Large intestine (tissue), 3 donors: Measurements from ENCODE around the gene SORCS2. TPM values are rescaled to one million over a fixed set of nuclear protein-coding genes. Genes with fewer than 3 reads are reported as not detected.

Experiments used
- DNase-seq, 2 donors: peaks; one replicate each; pipeline versions ENCODE4 v3.0.0 to v3.0.0-alpha.2; 2013
- H3K27ac ChIP-seq: one replicate; pipeline ENCODE4 v1.5.1; 2013; ENCODE audit warnings: low read length
- H3K27me3 ChIP-seq: 2 replicates; pipeline ENCODE4 v1.6.1; 2013; ENCODE audit warnings: low read length; ENCODE audit not compliant: control insufficient read depth, insufficient read depth
- H3K36me3 ChIP-seq: 2 replicates; pipeline ENCODE4 v1.6.1; 2013; ENCODE audit warnings: low read length; ENCODE audit not compliant: control insufficient read depth, insufficient read depth
- H3K4me1 ChIP-seq: one replicate; pipeline ENCODE4 v1.6.1; 2013; ENCODE audit warnings: low read length; ENCODE audit not compliant: control insufficient read depth, insufficient read depth
- H3K4me3 ChIP-seq: one replicate; pipeline ENCODE4 v1.5.1; 2013; ENCODE audit warnings: low read length
- H3K9me3 ChIP-seq: one replicate; pipeline ENCODE4 v1.6.1; 2013; ENCODE audit warnings: mild to moderate bottlenecking, low read depth, low read length, moderate library complexity; ENCODE audit not compliant: control insufficient read depth
- WGBS: methylation state at CpG from one replicate; pipeline ENCODE4 v1.1.5; 2013; ENCODE audit warnings: low lambda C conversion rate; ENCODE audit not compliant: insufficient coverage; 5-methylcytosine and 5-hydroxymethylcytosine counted together
- polyA plus RNA-seq: library from polyadenylated mRNA; unstranded; fragments of 120-200 nt; gene quantifications from one replicate; pipeline ENCODE4 v1.2.1, GENCODE V29; 2013

SORCS2 gene
- polyA plus RNA-seq, 1 donor: 3.6 TPM

- Histone ChIP-seq H3K9me3 (no peaks in the 10 kb centered on the region), H3K4me3 (no peak overlapping the region), H3K27ac (no peak overlapping the region), H3K27me3 (peaks cover 4% of the 10 kb centered on the region), H3K36me3 (no peaks in the 10 kb centered on the region), H3K4me1 (no peaks in the 10 kb centered on the region)
- DNase-seq: no peak
- no CpG with 5 or more reads among the region's 19 CpGs for WGBS
These were observed 280.2 kb downstream of the SORCS2 start for GRCh38 chr4:7472442-7473013.

DNA sequence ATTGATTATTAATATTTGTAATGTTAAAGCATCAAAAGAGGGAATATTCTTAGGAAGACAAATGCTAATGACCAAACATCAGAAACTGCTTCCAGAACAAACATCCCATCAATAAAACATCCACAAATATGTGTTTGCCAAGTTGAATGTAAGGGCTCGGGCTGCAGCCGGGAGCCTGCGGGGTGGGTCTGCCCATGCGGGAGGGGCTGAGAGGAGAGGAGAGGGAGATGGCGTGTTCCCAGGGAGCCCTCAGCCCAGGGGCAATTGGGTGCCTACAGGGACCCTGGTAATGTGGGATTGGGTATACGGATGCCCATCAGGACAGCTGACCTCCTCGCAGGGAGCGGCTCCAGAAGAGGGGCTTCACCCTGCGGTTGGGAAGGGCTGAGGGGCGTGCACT lies 280.7 kb downstream of the SORCS2 start:
- H3K36me3 ChIP-seq: no peaks in the 10 kb centered on the region
- DNase-seq: no peak
- WGBS: no CpG with 5 or more reads among the region's 10 CpGs

GRCh38 chr4:7474320-7474719 lies 282.0 kb downstream of the SORCS2 start:
- peaks cover 4% of the 10 kb centered on the region for H3K27me3 ChIP-seq
- no peaks in the 10 kb centered on the region for H3K4me1 ChIP-seq
- H3K36me3 ChIP-seq: no peaks in the 10 kb centered on the region
- no peaks in the 10 kb centered on the region for H3K9me3 ChIP-seq
- no peak overlapping the region for H3K27ac ChIP-seq
- H3K4me3 ChIP-seq: no peak overlapping the region
- DNase-seq: no peak
- no CpG with 5 or more reads among the region's 7 CpGs for WGBS

More for the DNA sequence above, 280.7 kb downstream of the SORCS2 start:
- Histone ChIP-seq H3K27me3 (peaks cover 4% of the 10 kb centered on the region), H3K4me1 (no peaks in the 10 kb centered on the region), H3K27ac (no peak overlapping the region), H3K9me3 (no peaks in the 10 kb centered on the region), H3K4me3 (no peak overlapping the region)

DNA sequence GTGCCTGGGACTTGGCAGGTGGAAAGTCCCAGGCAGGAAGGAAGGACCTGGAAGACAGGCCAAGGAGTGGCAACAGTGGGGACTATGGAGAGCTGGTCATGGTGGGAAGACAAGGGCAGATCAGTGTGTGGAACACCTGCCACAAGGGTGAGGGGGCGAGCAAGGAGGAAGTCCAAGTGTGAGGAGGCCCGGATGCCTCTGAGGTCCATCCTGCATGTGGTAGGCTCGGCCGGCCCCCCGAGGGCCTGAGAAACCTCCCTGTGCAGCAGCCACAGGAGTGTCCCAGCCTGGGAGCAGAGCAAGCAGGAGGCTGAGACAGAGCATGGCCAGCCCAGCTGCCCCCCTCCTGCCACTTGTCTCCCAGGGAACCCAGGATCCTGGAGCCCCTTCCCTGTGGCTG lies 282.9 kb downstream of the SORCS2 start:
- Histone ChIP-seq H3K36me3 (no peaks in the 10 kb centered on the region), H3K27ac (no peak overlapping the region), H3K9me3 (no peaks in the 10 kb centered on the region), H3K4me3 (no peak overlapping the region), H3K4me1 (no peaks in the 10 kb centered on the region), H3K27me3 (peaks cover 4% of the 10 kb centered on the region)
- WGBS: no CpG with 5 or more reads among the region's 5 CpGs
- DNase-seq: no peak

- Histone ChIP-seq H3K4me1 (no peaks in the 10 kb centered on the region), H3K27ac (no peak overlapping the region), H3K36me3 (no peaks in the 10 kb centered on the region), H3K27me3 (peaks cover 4% of the 10 kb centered on the region), H3K4me3 (no peak overlapping the region), H3K9me3 (no peaks in the 10 kb centered on the region)
- DNase-seq: no peak
- WGBS: no CpG with 5 or more reads among the region's 6 CpGs
These were observed 284.5 kb downstream of the SORCS2 start for GRCh38 chr4:7476820-7477219.

DNA sequence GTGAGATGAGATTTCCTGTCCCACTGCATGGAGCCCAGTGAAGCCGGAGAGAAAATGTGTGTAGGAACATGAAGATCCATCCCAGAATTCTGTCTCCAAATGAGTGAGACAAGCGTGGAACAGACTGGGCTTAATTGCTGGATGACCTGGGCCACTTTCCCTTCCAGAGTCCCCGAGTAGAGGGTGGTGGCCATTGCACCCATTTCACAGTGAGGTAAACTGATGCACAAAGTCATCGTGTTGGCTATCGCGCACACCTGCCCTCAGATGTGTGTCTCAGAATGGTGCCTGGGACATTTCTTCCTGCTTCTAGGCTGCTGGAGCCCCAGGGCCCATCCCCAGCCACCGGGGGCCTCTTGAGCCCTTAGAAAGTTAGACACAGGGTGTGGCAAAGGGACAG lies 285.4 kb downstream of the SORCS2 start:
- no peaks in the 10 kb centered on the region for H3K27me3 ChIP-seq
- no peaks in the 10 kb centered on the region for H3K4me1 ChIP-seq
- no peak overlapping the region for H3K4me3 ChIP-seq
- no peaks in the 10 kb centered on the region for H3K9me3 ChIP-seq
- no peak overlapping the region for H3K27ac ChIP-seq
- no CpG with 5 or more reads among the region's 7 CpGs for WGBS
- no peaks in the 10 kb centered on the region for H3K36me3 ChIP-seq
- DNase-seq: no peak

DNA sequence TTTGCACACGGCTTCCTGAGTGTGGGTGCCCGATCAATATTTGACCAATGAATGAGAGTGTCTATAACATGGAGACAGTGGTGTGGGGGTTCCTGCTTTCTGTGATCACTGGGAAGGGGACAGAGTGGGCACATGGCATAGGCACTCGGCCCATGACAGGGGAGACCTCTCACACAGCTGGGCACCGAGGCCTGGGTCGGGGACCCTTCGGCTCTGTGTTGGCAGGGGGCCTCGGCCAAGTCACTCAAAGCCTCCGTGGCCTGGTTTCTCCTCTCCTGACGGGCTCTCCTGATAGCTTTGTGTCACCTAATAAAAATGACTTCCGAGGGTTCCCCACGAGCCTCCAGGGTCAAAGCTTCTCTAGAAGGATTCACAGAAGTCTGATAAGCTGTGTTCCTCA lies 286.3 kb downstream of the SORCS2 start:
- no peaks in the 10 kb centered on the region for H3K9me3 ChIP-seq
- no peak overlapping the region for H3K4me3 ChIP-seq
- no peak overlapping the region for H3K27ac ChIP-seq
- no peaks in the 10 kb centered on the region for H3K4me1 ChIP-seq
- DNase-seq: no peak
- H3K36me3 ChIP-seq: no peaks in the 10 kb centered on the region
- WGBS: no CpG with 5 or more reads among the region's 11 CpGs
- H3K27me3 ChIP-seq: no peaks in the 10 kb centered on the region

GRCh38 chr4:7480423-7480822 lies 288.1 kb downstream of the SORCS2 start:
- no peaks in the 10 kb centered on the region for H3K27me3 ChIP-seq
- no peaks in the 10 kb centered on the region for H3K36me3 ChIP-seq
- no peak overlapping the region for H3K4me3 ChIP-seq
- H3K4me1 ChIP-seq: no peaks in the 10 kb centered on the region
- H3K27ac ChIP-seq: no peak overlapping the region
- H3K9me3 ChIP-seq: no peaks in the 10 kb centered on the region
- no peak for DNase-seq
- no CpG with 5 or more reads among the region's 16 CpGs for WGBS

DNA sequence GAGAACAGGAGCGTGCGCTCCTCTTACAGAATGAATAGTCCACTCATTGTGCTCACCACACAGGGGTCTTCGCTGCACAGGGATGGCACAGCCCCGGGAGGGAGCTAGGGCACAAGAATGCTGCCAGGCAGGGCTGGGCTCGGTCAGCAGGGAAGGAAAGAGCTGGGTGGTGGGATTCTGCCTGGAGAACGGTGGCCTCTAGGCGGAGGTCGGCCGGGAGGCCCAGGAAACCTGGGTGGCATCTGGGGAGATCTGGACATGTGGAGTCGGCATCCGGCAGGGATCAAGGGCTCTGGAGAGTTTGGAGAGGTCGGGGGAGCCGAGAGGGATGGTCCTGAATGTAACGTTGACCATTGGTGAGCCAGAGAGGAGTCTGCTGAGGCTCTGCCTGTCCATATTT lies 288.9 kb downstream of the SORCS2 start:
- no peaks in the 10 kb centered on the region for H3K36me3 ChIP-seq
- no peaks in the 10 kb centered on the region for H3K27me3 ChIP-seq
- no CpG with 5 or more reads among the region's 14 CpGs for WGBS
- no peak overlapping the region for H3K4me3 ChIP-seq
- no peak for DNase-seq
- H3K9me3 ChIP-seq: no peaks in the 10 kb centered on the region
- no peaks in the 10 kb centered on the region for H3K4me1 ChIP-seq
- H3K27ac ChIP-seq: no peak overlapping the region

- no peaks in the 10 kb centered on the region for H3K9me3 ChIP-seq
- WGBS: no CpG with 5 or more reads among the region's 7 CpGs
These were observed 292.8 kb downstream of the SORCS2 start for GRCh38 chr4:7485096-7485495.

GRCh38 chr4:7486101-7486500 lies 293.8 kb downstream of the SORCS2 start:
- peaks cover 8% of the 10 kb centered on the region for H3K27me3 ChIP-seq
- WGBS: no CpG with 5 or more reads among the region's 11 CpGs
- no peaks in the 10 kb centered on the region for H3K4me1 ChIP-seq
- no peak for DNase-seq
- H3K4me3 ChIP-seq: no peak overlapping the region
- no peaks in the 10 kb centered on the region for H3K36me3 ChIP-seq
- H3K27ac ChIP-seq: no peak overlapping the region
- no peaks in the 10 kb centered on the region for H3K9me3 ChIP-seq

More at GRCh38 chr4:7485096-7485495, 292.8 kb downstream of the SORCS2 start:
- peaks cover 8% of the 10 kb centered on the region for H3K27me3 ChIP-seq
- peak in 1 of 2 donors; percentile 49 for DNase-seq
- H3K36me3 ChIP-seq: no peaks in the 10 kb centered on the region
- H3K27ac ChIP-seq: no peak overlapping the region
- no peak overlapping the region for H3K4me3 ChIP-seq
- no peaks in the 10 kb centered on the region for H3K4me1 ChIP-seq
